GM12873 (cell line): ENCODE data around the gene ZNF217.

Experiments
- TF ChIP-seq, protein P1 (sequence below): IDR thresholded peaks from 2 replicates; pipeline ENCODE4 v1.5.1; 2012; ENCODE audit warnings: low read depth, mild to moderate bottlenecking, moderate library complexity, low read length, control low read depth; ENCODE audit not compliant: insufficient read depth; ENCODE audit errors: missing control alignments

The ZNF217 gene

DNA sequence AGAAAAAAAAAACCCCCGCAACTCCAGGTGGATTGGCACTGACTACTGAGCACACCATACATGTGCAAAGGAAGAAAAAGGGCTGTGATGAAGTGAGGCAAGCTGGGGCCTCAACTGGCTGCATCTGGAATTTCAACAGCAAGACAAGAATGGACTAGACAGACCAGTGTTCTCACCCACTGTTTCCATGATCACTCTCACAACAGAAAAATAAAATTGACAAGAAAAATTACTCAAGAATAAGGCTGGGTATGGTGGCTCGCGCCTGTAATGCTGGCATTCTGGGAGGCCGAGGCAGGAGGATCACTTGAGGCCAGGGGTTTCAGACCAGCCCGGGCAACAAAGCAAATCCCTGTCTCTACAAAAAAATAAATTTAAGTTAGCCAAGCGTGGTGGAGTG is 18.8 kb downstream of the ZNF217 start:
- TF ChIP-seq, protein P1, sequence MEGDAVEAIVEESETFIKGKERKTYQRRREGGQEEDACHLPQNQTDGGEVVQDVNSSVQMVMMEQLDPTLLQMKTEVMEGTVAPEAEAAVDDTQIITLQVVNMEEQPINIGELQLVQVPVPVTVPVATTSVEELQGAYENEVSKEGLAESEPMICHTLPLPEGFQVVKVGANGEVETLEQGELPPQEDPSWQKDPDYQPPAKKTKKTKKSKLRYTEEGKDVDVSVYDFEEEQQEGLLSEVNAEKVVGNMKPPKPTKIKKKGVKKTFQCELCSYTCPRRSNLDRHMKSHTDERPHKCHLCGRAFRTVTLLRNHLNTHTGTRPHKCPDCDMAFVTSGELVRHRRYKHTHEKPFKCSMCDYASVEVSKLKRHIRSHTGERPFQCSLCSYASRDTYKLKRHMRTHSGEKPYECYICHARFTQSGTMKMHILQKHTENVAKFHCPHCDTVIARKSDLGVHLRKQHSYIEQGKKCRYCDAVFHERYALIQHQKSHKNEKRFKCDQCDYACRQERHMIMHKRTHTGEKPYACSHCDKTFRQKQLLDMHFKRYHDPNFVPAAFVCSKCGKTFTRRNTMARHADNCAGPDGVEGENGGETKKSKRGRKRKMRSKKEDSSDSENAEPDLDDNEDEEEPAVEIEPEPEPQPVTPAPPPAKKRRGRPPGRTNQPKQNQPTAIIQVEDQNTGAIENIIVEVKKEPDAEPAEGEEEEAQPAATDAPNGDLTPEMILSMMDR: no peak

DNA sequence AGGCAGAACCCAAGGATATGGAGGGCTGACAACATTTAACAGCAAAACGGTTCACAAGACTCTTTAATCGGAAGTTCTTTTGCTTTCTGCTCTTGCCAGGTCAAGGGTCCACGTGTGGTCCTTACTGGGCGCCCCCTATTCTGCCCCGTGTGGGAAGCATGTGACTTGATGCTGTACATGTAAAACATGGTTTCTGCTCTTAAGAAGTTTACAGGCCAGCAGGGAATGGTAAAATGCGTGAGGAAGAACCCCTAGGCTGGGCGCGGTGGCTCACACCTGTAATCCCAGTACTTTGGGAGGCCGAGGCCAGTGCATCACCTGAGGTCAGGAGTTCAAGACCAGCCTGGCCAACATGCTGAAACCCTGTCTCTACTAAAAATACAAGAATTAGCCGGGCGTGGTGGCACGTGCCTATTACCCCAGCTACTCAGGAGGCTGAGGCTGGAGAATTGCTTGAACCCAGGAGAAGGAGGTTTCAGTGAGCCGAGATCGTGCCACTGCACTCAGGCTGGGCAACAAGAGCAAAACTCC is 19.3 kb downstream of the ZNF217 start:
- TF ChIP-seq, protein P1: no peak

DNA sequence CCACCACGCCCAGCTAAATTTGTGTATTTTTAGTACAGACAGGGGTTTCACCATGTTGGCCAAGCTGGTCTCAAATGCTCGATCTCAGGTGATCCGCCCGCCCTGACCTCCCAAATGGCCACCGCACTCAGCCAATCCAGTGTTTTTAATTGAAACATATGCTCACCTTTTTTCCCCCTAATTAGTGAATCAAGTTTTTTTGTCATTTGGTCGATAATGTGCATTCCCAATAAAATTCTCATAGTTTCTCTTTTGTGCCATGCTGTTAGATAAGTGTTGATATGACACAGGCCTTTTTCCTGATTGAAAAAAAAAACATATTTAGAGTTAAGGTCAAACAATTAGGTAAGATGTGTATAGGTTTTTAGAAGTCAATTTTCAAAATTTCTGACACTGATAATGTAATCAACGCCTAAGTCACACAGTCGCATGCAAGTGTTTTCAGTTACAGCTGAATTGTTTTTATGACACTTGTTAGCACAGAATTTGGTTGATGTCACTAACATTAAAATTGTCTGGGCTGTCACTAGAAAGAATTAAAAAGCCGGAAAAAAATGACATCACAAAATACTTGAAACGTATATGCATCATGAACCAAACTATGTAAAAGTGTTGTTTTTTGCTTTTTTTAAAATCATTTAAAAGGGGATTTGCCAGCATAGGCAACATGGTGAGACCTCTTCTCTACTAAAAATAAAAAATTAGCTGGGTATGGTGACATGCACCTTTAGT is 21.9 kb downstream of the ZNF217 start:
- TF ChIP-seq, protein P1: no peak

DNA sequence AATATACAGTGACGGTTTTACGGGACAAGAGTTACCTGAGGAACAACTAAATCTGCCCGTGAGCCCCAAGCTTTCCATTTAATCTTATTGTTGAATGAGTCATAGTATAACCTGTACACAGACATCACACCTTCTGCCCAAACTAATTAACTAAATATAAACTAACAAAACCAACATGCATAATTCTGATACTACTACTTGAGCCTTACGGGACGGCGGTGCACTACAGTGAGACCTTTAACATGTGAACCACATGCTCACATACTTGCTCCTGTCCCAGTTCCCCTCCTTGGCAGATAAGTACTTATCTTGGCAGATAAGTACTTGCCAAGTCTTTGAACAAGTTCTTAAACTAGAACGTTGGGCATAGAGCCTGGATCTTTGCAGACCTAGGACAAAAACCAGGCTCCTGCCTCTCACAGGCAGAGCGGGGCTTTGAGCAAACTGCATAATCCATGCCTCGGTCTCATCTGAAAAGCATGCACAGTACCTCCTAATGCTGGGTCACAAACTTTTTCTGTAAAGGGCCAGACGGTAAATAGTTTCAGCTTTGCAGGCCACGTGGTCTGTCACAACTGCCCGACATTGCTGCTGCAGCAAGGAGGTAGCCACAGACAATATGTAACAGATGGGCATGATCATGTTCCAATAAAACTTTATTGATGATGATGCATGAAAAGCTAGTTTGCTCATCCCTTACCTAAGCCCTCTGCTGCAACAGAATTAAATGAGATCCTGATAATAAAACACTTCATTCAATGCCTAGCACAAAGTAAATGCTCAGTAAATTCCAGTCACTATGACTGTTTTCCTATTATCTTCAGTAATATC is 23.0 kb downstream of the ZNF217 start:
- TF ChIP-seq, protein P1: no peak

DNA sequence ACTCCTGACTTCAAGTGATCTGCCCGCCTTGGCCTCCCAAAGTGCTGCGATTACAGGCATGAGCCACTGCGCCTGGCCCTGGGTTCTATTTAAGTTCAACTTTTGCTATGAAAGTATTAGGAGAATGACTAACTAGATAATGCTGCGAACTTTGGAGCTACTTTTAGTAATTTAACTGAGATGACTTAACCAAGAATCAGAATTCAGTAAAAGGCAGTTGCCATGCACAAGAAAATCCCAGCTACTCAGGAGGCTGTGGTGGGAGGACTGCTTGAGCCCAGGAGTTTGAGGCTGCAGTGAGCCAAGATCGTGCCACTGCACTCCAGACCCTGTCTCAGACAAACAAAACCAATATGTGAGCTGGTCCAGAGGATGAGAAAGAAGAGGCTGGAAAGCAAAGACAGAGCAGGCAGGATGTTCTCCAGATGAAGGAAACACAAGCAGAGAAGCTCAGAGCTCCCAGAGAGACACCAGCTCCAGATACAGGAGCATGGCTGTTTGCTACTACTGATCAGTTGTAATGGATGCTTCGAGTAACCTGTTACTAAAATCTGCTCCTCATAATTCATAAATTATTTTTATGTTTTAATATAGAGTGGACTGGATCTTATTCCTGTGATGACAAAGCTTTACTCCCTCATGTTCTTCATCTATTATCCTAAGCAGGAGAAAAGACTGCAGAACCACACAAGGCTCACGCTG is 23.9 kb downstream of the ZNF217 start:
- TF ChIP-seq, protein P1: no peak

DNA sequence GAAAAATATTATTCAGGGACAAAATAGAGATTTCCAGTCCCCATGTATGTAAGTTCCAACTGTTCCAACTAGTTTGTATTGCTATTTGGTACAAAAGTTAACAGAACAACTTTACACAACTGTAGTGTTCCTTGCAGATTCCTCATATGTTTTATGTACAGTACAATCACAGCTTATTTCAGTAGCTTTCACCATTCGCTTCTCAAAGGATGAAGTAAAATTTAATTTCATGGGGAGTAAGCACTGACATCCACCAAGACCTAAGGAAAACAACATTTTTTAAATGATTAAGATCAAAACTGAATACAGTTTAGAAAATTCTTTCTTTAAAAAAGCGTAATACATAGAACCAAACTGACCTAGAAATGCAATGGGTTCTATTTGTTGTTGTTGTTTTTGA is 24.6 kb downstream of the ZNF217 start:
- TF ChIP-seq, protein P1: no peak

DNA sequence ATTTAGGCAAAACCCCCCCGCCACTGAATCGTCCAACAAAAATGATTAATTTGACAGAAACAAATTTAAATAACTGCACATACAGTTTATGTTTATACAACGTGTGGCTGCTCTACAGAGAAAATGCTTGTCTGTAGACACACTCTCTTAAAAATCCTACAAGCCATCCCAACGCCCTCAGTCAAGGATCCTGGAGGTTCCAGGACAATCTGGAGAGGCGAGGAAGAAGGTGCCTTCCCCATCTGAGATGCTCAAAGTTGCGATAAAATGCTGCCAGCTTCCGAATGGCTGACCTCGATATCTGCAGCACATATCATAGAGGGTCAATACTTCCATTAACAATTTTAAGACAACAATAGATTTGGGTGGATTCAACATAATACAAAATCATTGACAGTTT is 25.3 kb downstream of the ZNF217 start:
- TF ChIP-seq, protein P1: no peak
